ENCODE measurements around the gene PPM1H.
"Not testable (repeated sequence)": the region's sequence is repeated elsewhere in the genome, so short reads cannot be mapped to it uniquely, and the experiment has no call there.

PPM1H gene

GRCh38 chr12:62907561-62907960, 27.4 kb downstream of the PPM1H start:
- no peak for DNase-seq

GRCh38 chr12:62907078-62907477, 27.9 kb downstream of the PPM1H start:
- DNase-seq = no peak

- DNase-seq = no peak
These were observed 31.8 kb downstream of the PPM1H start for GRCh38 chr12:62903151-62903550.

GRCh38 chr12:62900686-62901272, 34.2 kb downstream of the PPM1H start:
- no peak for DNase-seq

- DNase-seq = no peak
These were observed 35.2 kb downstream of the PPM1H start for GRCh38 chr12:62899568-62900390.

GRCh38 chr12:62898526-62898925, 36.4 kb downstream of the PPM1H start:
- DNase-seq = no peak

- DNase-seq = no peak
These were observed 39.5 kb downstream of the PPM1H start for GRCh38 chr12:62895351-62895877.

GRCh38 chr12:62893276-62893675, 41.7 kb downstream of the PPM1H start:
- no peak for DNase-seq

- DNase-seq = no peak
These were observed 43.0 kb downstream of the PPM1H start for GRCh38 chr12:62891805-62892549.

GRCh38 chr12:62888454-62889110, 46.4 kb downstream of the PPM1H start:
- no peak for DNase-seq

GRCh38 chr12:62886796-62887195, 48.2 kb downstream of the PPM1H start:
- DNase-seq = no peak

- DNase-seq = no peak
These were observed 49.7 kb downstream of the PPM1H start for GRCh38 chr12:62885242-62885641.

- DNase-seq = not testable (repeated sequence)
These were observed 50.1 kb downstream of the PPM1H start for GRCh38 chr12:62884832-62885231.

GRCh38 chr12:62882696-62883095, 52.3 kb downstream of the PPM1H start:
- no peak for DNase-seq

- DNase-seq = no peak
These were observed 52.8 kb downstream of the PPM1H start for GRCh38 chr12:62882140-62882539.

GRCh38 chr12:62879691-62880090, 55.3 kb downstream of the PPM1H start:
- DNase-seq = no peak

- DNase-seq = not testable (repeated sequence)
These were observed 55.7 kb downstream of the PPM1H start for GRCh38 chr12:62879228-62879627.

GRCh38 chr12:62878211-62878610, 56.7 kb downstream of the PPM1H start:
- no peak for DNase-seq

GRCh38 chr12:62876938-62877548, 57.9 kb downstream of the PPM1H start:
- no peak for DNase-seq

GRCh38 chr12:62873826-62874448, 61.0 kb downstream of the PPM1H start:
- DNase-seq = no peak

- DNase-seq = no peak
These were observed 61.7 kb downstream of the PPM1H start for GRCh38 chr12:62873116-62873825.

All from eye (tissue), 1 donor.